GM19463 (cell line): ENCODE results near the gene RPN1.

Experiments
- ATAC-seq: cut with Tn5 transposase; IDR thresholded peaks from one replicate; pipeline ENCODE4 v1.9.1; 2021; ENCODE audit warnings: mild to moderate bottlenecking, moderate library complexity; ENCODE audit not compliant: unreplicated experiment

The RPN1 gene

DNA sequence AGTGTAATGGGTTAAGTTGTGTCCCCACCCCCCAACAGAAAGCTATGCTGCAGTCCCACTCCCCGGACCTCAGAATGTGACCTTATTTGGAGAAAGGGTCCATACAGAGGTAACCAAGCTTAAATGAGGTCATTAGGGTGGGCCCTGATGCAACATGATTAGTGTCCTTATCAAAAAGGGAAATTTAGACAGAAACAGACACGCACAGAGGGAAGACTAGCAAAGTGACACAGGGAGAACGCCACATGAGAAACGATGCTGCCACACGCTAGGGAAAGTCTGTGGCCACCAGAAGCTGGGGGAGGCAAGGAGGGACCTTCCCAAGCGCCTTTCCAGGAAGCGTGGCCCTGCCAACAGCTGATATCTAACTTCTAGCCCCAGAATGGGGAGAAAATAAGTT is 65.4 kb downstream of the RPN1 start:
- ATAC-seq, result no peak

DNA sequence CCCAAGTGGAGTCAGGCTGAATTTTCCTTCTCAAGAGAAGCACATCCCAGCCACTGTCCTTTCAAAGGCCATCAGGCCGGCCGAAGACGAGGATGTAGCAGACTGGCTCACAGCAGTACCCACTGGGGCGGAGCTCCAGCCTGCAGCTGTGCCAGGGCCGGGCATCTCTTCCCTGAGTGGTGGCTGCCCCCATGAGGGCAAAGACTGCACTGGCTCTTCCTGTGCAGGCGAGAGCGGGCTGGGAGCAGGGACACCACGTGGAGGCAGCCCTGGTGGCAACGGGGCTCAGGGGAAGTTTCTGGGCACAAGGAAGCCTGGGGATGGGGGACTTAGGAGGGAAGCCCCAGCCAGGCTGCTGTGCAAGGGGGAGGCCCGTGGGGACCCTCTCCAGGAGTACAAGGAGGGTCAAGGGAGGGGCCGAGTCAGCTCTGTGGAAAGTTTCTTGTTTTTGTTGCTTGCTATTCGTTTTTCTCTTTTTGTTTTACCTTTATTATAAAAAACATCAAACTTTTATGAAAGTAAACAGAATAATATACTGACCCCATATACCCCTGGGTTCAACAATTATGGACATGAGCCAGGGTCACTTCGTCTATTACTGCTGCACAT is 66.1 kb downstream of the RPN1 start:
- ATAC-seq, result no peak

DNA sequence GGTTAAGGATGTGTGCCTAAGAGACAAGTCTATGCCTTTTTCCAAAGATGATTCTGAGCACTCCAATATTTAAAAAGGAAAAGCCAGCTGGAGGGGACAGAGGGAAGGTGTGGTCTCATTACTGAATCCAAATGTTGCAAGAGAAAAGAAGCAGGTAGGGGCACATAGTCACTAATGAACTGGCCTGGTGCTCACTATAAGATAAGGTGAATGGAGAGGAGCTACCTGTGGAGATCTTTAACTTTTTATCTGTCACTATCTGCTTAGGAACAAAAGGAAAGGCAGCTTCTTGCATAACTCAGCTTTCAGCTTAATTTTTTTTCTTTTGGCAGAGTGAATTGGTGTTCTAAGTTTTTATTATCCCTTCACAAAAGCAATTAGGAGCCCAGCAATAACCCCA is 69.1 kb downstream of the RPN1 start:
- ATAC-seq, result no peak

DNA sequence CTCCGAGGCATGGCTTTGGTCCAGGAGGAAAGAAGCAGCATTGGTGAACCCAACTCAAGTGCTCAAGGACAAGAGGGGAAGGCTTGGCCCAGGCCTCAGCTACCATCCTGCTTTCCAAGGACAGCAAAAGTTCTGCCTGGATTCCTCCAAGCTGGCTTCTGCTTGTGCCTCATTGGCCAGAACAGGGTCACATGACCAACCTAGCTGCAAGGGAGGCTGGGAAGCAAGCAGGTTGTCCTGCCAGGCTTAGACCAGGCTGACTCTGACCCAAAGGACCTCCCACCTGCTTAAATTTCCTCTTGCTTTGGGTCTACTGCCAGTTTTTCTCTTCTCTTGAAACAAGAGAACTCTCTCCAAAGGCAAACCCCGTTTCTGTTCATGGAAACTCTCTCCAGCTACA is 70.7 kb downstream of the RPN1 start:
- no peak for ATAC-seq

DNA sequence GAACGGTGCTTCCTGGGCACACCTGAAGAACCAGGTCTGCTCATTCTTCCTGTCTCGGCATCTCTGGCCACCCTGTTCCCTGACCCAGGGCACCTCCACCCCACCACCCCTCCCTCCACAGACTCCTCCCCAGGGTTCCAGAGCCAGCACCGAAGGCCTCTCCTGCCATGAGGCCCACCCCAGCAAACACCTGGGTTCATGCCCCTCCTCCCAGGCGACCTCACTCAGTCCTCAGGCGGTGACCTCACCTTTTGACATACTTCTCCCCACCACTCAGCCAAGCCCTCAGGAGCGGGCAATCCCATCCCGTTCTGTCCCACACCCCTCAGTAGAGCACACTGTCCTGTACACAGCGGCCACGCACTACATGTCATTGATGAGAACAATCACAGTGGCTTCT is 72.3 kb downstream of the RPN1 start:
- no peak for ATAC-seq

DNA sequence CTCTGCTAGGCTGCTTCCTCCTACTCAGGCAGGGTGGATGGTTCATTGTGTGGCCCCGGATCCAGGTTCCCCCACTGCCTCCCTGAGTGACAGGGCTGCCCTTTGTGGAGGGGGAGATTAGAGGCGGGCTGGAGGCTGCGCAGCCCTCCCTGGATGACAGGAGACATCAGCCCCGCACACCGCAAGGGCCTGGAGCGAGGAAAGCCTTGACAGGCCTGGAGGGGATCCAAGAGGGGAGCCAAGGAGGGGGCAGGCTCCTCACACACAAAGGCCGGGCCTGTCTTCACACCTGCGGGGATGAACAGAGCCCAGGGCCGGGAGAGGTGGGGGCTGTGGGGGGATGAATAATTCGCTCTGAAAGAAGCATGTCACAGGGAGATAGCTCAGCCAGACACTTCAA is 72.9 kb downstream of the RPN1 start:
- ATAC-seq, result no peak

DNA sequence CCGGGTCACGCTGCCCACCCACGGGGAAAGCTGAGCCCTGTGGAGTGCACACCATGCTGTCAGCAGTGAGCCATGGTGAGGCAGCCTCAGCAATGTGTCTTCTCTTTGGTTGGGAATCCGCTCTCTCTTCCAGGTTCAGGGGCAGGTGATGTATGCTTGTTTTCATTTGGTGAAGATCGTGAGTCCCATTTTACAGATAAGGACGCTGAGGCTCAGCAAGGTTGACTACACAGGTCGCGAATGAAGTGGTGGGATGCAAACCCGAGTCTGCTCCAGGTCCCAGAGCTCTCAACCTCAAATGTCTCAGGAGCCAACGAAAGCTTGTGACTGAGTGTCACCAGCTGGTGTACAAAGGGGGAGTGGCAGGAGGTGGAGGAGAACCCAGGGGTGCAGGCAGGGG is 74.3 kb downstream of the RPN1 start:
- no peak for ATAC-seq

DNA sequence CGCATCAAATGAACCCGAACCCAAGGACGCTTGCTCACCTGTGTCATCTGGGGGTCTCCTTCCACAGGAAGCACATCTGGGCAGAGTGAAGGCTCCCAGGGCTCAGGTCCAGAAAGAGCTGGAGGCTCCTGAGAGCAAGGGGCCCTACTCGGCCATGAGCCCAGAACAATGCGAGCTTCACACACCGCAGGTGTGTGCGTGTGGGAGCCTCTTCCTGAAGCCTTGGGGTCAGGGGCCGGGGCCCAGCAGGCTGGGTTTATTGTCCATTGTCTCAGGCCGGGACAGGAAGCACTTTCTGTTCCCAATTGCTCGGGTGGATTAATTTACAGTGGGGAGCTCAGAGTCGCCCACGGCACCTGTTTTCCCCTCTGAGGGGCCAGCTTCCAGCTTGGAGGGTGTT is 74.8 kb downstream of the RPN1 start:
- no peak for ATAC-seq

DNA sequence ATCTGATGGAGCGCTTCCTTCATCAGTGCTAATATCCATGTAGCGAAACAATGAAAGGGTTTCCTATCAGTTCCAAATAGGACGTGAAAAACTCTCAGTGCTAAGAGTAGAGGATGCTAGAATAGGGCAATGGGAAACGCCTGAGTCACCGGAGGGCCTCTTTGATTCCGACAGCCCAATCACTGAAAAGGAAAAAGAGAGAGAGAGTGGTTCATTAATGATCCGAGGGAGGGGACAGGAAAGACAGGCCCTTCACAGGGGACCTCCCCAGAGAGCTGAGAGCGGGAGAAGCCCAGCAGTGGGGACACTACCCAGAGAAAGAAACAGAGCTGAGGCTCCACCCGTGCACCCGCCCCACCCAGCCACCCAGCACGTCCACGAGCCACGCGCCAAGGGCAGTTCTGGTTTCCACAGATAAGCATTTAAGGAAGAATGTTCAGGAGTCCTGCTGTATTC is 76.9 kb downstream of the RPN1 start:
- ATAC-seq, result no peak

DNA sequence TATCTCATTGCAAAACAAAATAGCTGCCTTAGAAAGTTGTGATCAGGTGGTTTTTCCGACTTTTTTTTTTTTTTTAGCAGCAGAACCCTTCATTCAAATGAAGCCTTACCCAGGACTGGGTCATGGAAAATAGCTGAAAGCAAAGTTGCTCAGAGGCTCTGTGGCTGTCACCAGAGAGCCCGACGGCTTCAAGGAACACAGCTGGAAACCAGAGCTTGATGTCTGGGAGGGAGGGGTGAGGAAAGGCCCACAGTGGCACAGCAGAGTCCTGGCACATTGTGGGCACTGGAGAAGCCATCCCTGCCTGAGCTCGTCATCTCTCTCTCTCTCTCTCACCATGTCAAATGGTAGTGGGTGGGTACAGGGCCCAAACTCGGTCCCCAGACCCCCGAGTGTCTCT is 77.5 kb downstream of the RPN1 start:
- ATAC-seq, result no peak

DNA sequence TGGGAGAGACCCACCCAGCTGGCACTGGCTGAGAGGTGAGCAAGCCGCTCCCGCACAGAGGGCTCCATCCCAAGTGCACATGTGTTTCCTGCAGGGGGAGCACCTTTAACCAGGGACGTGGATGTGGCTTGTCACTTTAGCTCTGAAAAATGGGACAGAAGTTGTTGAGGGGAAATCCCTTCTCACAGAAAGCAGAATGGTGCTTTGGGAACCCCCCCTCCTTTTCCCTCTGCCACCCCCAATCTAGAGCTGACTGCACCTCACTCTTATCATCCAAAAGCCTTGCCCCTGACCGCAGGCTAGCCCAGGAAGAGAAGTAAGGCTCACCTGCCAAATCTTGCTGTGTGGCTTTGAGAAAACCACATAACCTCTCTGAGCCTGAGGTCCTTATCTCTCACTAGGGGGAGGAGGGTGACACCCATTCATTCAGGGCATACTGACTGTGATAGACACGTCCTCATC is 77.9 kb downstream of the RPN1 start:
- ATAC-seq, result no peak

DNA sequence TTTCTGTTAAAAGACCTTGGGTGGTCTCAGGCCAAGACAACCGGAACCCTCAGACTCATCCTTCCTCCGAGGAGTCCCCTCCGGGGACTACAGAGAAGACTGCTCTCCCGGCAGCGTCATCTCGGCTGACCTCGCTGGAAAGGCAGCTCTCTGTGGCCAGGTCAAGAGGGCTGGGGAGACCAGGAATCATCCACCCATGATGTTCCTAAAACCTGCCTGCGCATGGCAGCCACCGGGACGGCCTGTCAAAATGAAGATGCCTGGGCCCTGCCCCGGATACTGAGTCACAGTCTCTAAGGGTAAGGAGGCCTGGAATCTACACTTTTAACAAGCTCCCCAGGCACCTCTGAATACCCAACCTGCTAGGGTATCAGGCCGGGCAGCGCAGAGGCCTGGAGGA is 78.6 kb downstream of the RPN1 start:
- no peak for ATAC-seq
